Measurements from ENCODE around the gene SHISA8.

The SHISA8 gene

GRCh38 chr22:41913842-41914534 is 886 bp downstream of the SHISA8 start:
- H3K4me3 ChIP-seq: no peak overlapping the region
- no peaks in the 10 kb centered on the region for H3K36me3 ChIP-seq
- H3K27ac ChIP-seq: no peak overlapping the region
- no peak for DNase-seq
- TF ChIP-seq, protein P1, sequence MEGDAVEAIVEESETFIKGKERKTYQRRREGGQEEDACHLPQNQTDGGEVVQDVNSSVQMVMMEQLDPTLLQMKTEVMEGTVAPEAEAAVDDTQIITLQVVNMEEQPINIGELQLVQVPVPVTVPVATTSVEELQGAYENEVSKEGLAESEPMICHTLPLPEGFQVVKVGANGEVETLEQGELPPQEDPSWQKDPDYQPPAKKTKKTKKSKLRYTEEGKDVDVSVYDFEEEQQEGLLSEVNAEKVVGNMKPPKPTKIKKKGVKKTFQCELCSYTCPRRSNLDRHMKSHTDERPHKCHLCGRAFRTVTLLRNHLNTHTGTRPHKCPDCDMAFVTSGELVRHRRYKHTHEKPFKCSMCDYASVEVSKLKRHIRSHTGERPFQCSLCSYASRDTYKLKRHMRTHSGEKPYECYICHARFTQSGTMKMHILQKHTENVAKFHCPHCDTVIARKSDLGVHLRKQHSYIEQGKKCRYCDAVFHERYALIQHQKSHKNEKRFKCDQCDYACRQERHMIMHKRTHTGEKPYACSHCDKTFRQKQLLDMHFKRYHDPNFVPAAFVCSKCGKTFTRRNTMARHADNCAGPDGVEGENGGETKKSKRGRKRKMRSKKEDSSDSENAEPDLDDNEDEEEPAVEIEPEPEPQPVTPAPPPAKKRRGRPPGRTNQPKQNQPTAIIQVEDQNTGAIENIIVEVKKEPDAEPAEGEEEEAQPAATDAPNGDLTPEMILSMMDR (IDR thresholded peaks at IDR 0.05): no peak
- H3K9me3 ChIP-seq: no peaks in the 10 kb centered on the region
- H3K4me1 ChIP-seq: peaks cover 0 to 50% (median 39%) of the 10 kb centered on the region in 4 donors
- peaks cover 8 to 99% of the 10 kb centered on the region in 2 donors for H3K27me3 ChIP-seq
- intact Hi-C loops (cut with DNase I; ENCODE audit: low total_unique reads): no loop called here

DNA sequence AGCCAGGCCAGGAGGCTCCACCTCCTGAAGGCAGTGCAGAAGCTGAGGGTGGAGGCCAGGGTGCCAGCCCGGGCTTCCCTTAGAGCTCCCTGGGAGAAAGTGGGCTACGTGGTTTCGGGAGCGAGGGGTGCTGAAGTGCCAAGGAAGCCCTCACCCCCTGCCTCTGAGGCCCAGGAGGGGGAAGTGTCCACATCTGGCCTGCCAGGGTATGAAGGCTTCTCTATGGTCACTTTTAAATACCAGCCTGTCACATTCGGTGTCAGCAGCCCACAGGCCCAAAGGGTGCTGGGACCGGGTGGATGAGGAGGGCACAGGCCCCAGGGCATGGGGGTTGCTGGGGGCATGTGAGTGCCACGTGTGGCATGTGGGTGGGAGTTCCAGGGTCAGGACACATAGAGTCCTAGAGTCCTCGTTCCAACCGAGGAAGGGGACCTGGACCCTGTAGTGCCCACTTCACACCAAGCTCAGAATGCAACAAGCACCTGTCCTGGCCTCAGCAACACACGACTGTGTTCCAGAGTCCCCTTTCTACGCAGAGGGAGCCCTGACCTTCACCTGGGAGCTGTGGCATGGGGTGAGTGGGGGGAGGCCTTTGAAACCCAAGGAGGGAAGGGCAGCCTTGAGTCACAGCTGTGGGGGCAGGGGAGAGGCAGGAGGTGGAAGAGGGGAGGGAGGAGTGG is 1.7 kb downstream of the SHISA8 start:
- TF ChIP-seq, protein P1 (IDR thresholded peaks at IDR 0.05): no peak
- H3K4me1 ChIP-seq: peaks cover 0 to 46% (median 37%) of the 10 kb centered on the region in 4 donors
- intact Hi-C loops (cut with DNase I; ENCODE audit: low total_unique reads): no loop called here
- no peak for DNase-seq
- no peak overlapping the region for H3K27ac ChIP-seq
- H3K27me3 ChIP-seq: peaks cover 8 to 93% of the 10 kb centered on the region in 2 donors
- no peaks in the 10 kb centered on the region for H3K36me3 ChIP-seq
- no peaks in the 10 kb centered on the region for H3K9me3 ChIP-seq
- H3K4me3 ChIP-seq: no peak overlapping the region

DNA sequence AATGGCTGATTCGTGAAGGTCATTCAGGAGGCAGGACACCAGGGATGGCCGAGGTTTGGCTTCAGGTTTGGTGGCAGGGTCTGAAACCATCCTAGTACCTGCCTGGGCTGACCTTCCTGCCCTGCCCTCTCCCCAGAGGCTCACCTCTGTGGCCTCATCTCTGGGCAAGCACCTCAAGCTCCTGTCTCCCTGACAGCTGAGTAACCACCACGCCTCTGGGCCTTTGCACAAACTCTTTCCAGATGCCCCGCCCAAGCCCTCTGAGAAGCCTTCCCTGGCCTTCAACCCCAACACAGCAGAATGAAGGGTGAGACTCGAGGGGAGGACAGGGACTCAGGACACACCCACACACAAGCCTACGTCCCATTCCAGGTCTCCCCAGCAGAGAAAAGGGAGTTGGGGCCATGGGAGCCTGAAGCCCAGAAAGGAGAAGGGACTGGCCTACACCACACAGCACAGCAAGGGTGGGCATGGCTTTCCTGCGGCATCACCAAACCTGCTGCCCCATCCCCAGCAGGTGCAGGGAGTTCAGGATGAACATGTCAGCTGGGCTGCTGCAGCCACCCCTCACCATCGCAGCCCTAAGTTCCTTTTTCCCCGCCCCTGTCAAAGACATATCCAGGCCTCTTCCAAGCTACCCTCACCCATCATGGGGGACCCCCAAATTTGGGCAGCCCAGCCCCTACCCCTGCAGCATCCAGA is 2.4 kb downstream of the SHISA8 start:
- Histone ChIP-seq H3K4me3 (no peak overlapping the region), H3K27me3 (peaks cover 8 to 86% of the 10 kb centered on the region in 2 donors), H3K27ac (no peak overlapping the region), H3K4me1 (peaks cover 0 to 40% (median 34%) of the 10 kb centered on the region in 4 donors), H3K36me3 (peaks cover 0 to 4% (median 0%) of the 10 kb centered on the region in 3 donors), H3K9me3 (no peaks in the 10 kb centered on the region)
- TF ChIP-seq, protein P1 (IDR thresholded peaks at IDR 0.05): no peak
- intact Hi-C loops (cut with DNase I; ENCODE audit: low total_unique reads): no loop called here
- no peak for DNase-seq

DNA sequence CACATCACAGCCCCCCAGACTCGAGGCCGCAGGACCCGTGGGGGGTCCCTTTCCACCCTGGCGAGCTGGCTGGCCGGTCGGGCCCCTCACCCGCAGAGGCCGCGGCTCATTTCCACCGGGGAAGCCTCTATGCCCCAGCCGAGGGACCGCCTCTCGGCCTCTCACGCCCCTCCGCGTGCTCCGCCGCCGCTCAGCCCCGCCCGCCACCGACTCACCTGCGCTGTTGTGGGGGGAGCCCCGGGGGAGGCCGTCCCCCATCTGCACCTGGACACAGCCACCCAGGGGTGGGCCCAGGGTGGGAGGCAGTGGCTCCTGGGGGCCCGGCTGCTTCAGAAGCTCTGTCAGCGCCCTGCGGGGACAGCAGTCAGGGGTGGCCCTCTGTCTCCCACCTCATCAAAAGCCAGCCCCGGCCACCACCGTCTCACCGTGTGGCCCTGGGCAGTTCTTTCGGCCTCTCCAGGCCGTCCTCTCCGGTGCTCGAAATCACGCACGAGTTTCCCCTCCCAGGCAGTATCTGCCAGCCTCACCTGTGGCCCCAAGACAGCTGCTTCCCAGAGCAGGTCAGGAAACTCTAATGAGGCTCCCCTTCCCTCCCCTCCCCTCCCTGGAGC is 3.8 kb downstream of the SHISA8 start:
- H3K27ac ChIP-seq: no peak overlapping the region
- no peak for DNase-seq
- intact Hi-C loops (cut with DNase I; ENCODE audit: low total_unique reads): no loop called here
- TF ChIP-seq, protein P1 (IDR thresholded peaks at IDR 0.05): no peak
- no peaks in the 10 kb centered on the region for H3K9me3 ChIP-seq
- peaks cover 8 to 73% of the 10 kb centered on the region in 2 donors for H3K27me3 ChIP-seq
- peak overlapping the region in 1 of 2 donors; percentile 43 for H3K4me3 ChIP-seq
- H3K36me3 ChIP-seq: peaks cover 0 to 17% (median 0%) of the 10 kb centered on the region in 3 donors
- peaks cover 0 to 40% (median 34%) of the 10 kb centered on the region in 4 donors for H3K4me1 ChIP-seq

Measured in tibial artery (tissue), 4 donors.